HG02763 (cell line): ENCODE measurements around the gene TBC1D25.

Experiments
- ATAC-seq: cut with Tn5 transposase; IDR thresholded peaks from one replicate; pipeline ENCODE4 v1.9.1; 2021; ENCODE audit warnings: mild to moderate bottlenecking, moderate library complexity; ENCODE audit not compliant: unreplicated experiment

Gene TBC1D25

DNA sequence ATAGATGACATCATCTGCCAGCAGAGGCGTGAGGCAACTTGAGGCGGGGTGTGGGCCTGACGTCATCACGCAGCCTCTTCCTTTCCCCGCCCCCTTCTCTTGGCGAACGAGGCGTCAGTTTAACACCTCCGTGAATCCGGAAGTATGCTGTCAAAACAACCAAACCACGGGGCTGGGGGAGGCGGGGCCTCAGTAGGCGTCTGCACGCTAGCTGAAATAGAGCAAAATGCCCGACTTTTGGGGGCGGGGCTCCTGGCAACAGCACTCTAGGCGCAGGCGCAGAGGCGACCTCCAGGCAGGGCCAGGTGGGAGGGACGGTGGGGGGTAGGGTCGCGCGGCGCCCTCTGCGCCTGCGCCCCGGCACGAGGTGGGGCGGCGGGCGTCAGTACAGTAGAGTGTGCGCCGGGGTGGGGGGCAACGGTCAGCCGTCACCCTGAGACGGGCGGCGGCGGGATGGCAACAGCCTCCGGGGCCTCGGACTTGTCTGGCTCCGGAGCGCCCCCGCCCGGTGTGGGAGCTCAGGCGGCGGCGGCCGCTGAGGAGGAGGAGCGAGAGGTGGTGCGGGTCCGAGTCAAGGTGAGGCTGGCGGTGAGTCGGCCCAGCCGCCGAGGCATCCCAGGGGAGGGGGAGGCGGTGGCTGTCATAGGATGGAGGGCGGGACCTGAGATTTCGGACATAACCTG, at the start of gene TBC1D25:
Gene TBC1D25 (plus strand): TSS at position 370 of the 683 bp plus-strand sequence. CDS start 84 bp downstream, at position 454.
- peak; percentile 75 for ATAC-seq

GRCh38 chrX:48489892-48490291, 49.6 kb upstream of the TBC1D25 start:
- ATAC-seq = no peak

- no peak for ATAC-seq
Observed at GRCh38 chrX:48490661-48491060, 48.9 kb upstream of the TBC1D25 start.

GRCh38 chrX:48491809-48492208, 47.7 kb upstream of the TBC1D25 start:
- no peak for ATAC-seq

DNA sequence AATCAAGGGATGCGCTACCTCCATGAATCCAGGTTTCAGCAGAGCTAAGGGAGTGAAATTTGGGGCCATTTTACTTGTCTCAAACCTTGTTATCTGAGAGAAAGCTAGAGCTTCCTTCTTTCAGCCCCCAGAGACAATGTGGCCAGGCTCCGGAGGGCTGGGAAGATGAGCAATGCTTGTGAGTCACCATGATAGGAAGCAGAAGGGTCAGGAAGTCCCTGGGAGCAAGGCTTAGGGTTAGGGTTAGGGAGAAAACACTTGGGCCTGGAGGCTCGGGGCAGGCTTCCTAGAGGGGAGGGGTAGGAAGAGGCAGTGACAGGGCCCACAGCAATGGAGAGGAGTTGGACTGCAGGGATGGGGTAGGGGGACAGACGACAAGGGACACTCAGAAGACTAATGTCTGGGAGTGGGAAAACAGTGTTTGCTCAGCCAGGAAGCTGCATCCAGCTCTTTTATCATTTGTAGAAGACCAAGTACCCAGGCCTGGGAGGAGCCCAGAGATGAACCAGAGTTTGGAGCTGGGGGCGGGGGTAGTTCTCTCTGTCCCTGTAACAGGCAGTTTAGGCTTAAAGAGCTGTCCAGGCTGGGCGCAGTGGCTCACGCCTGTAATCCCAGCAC, 47.1 kb upstream of the TBC1D25 start:
- no peak for ATAC-seq

- ATAC-seq = no peak
Observed at GRCh38 chrX:48493890-48494364, 45.6 kb upstream of the TBC1D25 start.

- ATAC-seq = no peak
Observed at GRCh38 chrX:48496660-48497059, 42.9 kb upstream of the TBC1D25 start.

DNA sequence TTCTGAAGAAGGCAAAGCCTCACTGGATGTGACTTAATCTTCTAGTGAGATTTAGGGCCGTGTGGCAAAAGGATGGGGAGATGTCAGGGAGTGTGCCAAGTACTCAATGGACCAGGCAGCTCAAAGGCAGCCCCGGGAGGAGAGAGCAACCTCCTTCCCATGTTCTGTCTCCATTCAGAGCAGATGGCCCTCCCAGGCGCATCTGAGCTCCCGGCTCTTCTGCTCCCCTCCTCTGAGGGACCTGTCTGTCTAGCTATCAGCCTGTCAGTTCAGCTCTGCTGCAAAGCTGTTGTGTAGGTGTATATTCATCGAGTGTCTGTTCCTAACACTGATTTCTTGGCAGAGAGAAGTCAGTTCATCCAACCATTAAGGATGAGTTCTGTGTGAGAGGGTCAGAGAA, 41.6 kb upstream of the TBC1D25 start:
- ATAC-seq = no peak

DNA sequence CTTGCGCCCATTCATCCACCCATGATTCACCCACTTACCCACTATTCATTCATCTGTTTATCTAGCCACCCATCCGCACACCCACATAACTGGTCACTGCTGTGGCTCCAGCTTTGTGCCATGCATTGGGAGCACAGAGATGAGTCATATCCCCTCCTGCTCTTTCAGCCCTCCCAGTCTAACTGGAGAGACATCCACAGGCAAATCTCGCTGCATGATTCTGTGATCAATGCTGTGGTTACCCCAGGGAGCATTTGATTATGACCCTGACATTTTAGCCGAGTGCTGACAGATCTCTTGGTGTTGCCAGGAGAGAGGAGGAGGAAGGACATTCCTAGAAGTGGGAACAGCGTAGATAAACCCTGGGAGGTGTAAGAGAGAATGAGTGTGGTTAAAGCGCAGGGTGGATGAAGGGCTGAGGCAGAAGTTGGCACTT, 41.1 kb upstream of the TBC1D25 start:
- ATAC-seq = no peak

DNA sequence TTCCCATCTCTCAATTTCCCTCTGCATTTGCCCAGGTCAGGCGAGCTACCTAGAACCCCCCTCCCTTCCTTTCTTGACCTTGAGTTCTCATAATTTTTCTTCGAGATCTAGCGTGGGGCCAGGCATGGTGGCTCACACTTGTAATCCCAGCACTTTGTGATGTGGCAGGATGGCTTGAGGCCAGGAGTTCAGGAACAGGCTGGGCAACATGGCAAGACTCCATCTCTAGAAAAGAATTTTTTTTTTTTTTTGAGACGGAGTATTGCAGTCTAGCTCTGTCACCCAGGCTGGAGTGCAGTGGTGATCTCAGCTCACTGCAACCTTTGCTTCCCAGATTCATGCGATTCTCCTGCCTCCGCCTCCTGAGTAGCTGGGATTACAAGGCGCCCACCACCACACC, 35.3 kb upstream of the TBC1D25 start:
- no peak for ATAC-seq

GRCh38 chrX:48505481-48505880, 34.0 kb upstream of the TBC1D25 start:
- ATAC-seq = no peak

DNA sequence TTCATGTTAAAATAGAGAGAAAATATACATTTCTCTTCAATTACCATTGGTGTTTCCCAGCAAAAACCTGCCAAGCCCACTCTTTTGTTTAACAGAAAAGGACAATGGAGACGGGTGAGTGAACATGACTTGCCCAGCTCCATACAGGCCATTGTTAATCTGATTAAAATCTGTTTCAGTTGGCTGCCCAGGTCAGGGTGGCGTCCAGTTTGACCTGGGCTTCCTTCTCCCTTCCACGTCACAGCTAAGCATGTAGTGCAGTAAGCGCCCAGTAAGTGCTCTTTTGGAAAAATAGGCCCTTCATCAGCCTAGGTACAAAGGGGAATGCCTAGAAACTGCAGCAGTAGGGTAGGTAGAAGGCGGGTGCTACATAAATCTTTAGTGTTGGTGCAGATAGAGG, 32.3 kb upstream of the TBC1D25 start:
- ATAC-seq = no peak

- ATAC-seq = peak; percentile 65
Observed at GRCh38 chrX:48508400-48509244, 30.9 kb upstream of the TBC1D25 start, which contains the start of gene PORCN. TSS of gene PORCN (plus strand) at chrX:48508992. CDS start at chrX:48509821, 829 bp downstream.

DNA sequence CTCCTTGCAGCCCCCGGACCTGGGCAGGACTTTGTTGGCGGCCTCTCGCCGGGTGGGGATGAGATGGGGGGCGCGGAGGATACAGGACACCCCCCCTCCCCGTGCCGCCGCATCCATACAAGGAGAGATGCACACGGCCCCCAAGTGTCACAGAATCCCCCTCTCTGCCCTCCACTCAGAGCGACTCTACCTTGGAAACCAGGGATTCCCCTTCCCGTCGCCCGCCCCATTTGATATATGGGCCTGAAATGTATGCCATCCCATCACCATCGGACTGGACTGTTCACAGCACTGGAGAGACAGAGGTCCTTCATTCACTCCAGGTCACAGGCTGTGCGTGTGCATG, 30.3 kb upstream of the TBC1D25 start:
- ATAC-seq = peak; percentile 14

GRCh38 chrX:48509619-48510018, 29.9 kb upstream of the TBC1D25 start:
- no peak for ATAC-seq

DNA sequence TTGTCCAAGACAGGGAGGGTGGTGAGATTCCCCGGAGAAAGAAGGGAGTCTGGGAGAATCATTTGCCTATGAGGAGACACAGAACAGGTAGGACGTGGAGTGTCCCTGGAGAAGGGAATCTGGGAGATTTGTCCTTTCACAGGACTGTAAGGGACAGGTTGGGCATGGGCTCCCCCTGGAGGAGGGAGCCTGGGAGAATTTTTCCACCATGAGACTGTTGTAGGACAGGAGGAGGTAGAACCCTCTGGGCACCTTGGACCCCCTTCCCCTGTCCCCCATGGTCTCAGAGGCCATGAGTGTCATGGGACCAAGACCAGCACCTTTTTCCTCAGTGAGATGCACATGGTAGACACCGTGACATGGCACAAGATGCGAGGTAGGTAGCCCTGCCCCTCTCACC, 28.0 kb upstream of the TBC1D25 start:
- ATAC-seq = no peak

DNA sequence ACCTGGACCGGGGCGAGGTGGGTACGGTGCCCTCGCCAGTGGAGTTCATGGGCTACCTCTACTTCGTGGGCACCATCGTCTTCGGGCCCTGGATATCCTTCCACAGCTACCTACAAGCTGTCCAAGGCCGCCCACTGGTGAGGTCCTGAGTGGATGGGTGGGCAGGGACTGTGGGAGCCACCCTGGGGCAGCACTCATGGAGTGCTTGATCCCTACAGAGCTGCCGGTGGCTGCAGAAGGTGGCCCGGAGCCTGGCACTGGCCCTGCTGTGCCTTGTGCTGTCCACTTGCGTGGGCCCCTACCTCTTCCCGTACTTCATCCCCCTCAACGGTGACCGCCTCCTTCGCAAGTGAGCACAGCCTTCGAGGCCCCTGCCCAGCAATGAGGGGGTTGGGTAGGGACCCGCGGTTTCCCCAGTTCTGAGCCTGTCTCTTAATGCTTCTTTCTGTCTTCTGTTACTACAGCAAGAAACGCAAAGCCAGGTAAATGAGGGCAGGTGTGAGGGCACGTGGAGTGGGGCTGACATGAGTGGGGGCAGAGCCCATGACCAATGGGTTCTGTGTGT, 27.1 kb upstream of the TBC1D25 start:
- no peak for ATAC-seq

GRCh38 chrX:48513670-48514069, 25.8 kb upstream of the TBC1D25 start:
- no peak for ATAC-seq

DNA sequence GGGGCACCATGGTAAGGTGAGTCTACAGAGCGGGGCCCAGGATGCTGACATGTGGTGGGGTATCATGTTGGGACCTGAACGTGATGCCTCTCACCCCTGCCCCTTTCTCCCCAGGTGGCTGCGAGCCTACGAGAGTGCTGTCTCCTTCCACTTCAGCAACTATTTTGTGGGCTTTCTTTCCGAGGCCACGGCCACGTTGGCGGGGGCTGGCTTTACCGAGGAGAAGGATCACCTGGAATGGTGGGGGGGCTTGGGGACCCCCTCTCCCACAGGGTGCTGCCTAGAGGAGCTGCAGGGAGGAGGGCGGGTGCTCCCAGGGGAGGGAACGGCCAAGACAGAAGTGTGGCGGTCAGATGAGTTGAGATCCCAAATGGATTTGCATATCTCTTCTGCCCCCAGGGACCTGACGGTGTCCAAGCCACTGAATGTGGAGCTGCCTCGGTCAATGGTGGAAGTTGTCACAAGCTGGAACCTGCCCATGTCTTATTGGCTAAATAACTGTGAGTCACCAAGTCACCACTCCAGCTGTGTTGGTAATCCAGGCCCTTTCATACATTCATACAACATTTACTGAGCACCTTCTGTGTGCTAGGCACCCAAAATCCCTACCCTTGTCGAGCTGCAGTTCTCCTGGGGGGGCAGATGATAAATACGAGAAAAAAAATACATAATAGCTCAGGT, 25.2 kb upstream of the TBC1D25 start:
- ATAC-seq = no peak

GRCh38 chrX:48514868-48515460, 24.6 kb upstream of the TBC1D25 start:
- no peak for ATAC-seq
